Muscle layer of duodenum (tissue), 2 donors: Measurements from ENCODE around the gene FAM89A.

Experiments
- H3K27ac ChIP-seq: one replicate; pipeline ENCODE4 v1.7.0; 2013; ENCODE audit warnings: mild to moderate bottlenecking, low read length
- H3K27me3 ChIP-seq: one replicate; pipeline ENCODE4 v1.7.0; 2013; ENCODE audit warnings: low read depth, mild to moderate bottlenecking, control low read depth, low read length
- H3K36me3 ChIP-seq, 2 donors: one replicate each; pipeline ENCODE4 v1.7.0; 2013; ENCODE audit warnings: low read length in 2 of 2, control low read depth in 1 of 2, mild to moderate bottlenecking in 1 of 2; ENCODE audit not compliant: insufficient read depth in 2 of 2, control insufficient read depth in 1 of 2
- H3K4me1 ChIP-seq, 2 donors: one replicate each; pipeline ENCODE4 v1.7.0; 2013; ENCODE audit warnings: low read length in 2 of 2, mild to moderate bottlenecking in 2 of 2, control low read depth in 1 of 2, moderate library complexity in 1 of 2; ENCODE audit not compliant: insufficient read depth in 2 of 2, control insufficient read depth in 1 of 2
- H3K4me3 ChIP-seq, 2 donors: one replicate each; pipeline ENCODE4 v1.7.0; 2013; ENCODE audit warnings: low read length in 2 of 2, low read depth in 1 of 2, mild to moderate bottlenecking in 1 of 2
- H3K9me3 ChIP-seq, 2 donors: one replicate each; pipeline ENCODE4 v1.7.0; 2013; ENCODE audit warnings: low read length in 2 of 2, control low read depth in 1 of 2, mild to moderate bottlenecking in 1 of 2; ENCODE audit not compliant: control insufficient read depth in 1 of 2
- donor health status: healthy.

FAM89A gene

GRCh38 chr1:231070758-231071444 is 30.8 kb upstream of the FAM89A start:
- Histone ChIP-seq H3K27ac (no peak overlapping the region), H3K4me1 (no peaks in the 10 kb centered on the region), H3K27me3 (no peaks in the 10 kb centered on the region), H3K36me3 (no peaks in the 10 kb centered on the region), H3K9me3 (no peaks in the 10 kb centered on the region), H3K4me3 (no peak overlapping the region)

GRCh38 chr1:231069333-231069732 is 29.3 kb upstream of the FAM89A start:
- Histone ChIP-seq H3K27ac (no peak overlapping the region), H3K4me3 (no peak overlapping the region), H3K4me1 (no peaks in the 10 kb centered on the region), H3K9me3 (no peaks in the 10 kb centered on the region), H3K27me3 (no peaks in the 10 kb centered on the region), H3K36me3 (no peaks in the 10 kb centered on the region)

GRCh38 chr1:231068762-231069161 is 28.7 kb upstream of the FAM89A start:
- no peaks in the 10 kb centered on the region for H3K36me3 ChIP-seq
- H3K27me3 ChIP-seq, result no peaks in the 10 kb centered on the region
- H3K4me1 ChIP-seq, result no peaks in the 10 kb centered on the region
- no peak overlapping the region for H3K27ac ChIP-seq
- H3K4me3 ChIP-seq, result no peak overlapping the region
- H3K9me3 ChIP-seq, result no peaks in the 10 kb centered on the region

- H3K9me3 ChIP-seq, result no peaks in the 10 kb centered on the region
- no peak overlapping the region for H3K4me3 ChIP-seq
- H3K27me3 ChIP-seq, result no peaks in the 10 kb centered on the region
- H3K4me1 ChIP-seq, result no peaks in the 10 kb centered on the region
- no peak overlapping the region for H3K27ac ChIP-seq
- H3K36me3 ChIP-seq, result no peaks in the 10 kb centered on the region
Measured at GRCh38 chr1:231065510-231066241, 25.6 kb upstream of the FAM89A start.

GRCh38 chr1:231064418-231064817 is 24.4 kb upstream of the FAM89A start:
- Histone ChIP-seq H3K4me1 (no peaks in the 10 kb centered on the region), H3K27ac (no peak overlapping the region), H3K36me3 (no peaks in the 10 kb centered on the region), H3K9me3 (no peaks in the 10 kb centered on the region), H3K27me3 (no peaks in the 10 kb centered on the region), H3K4me3 (no peak overlapping the region)

GRCh38 chr1:231063331-231063730 is 23.3 kb upstream of the FAM89A start:
- H3K27ac ChIP-seq, result no peak overlapping the region
- no peaks in the 10 kb centered on the region for H3K27me3 ChIP-seq
- no peaks in the 10 kb centered on the region for H3K9me3 ChIP-seq
- no peak overlapping the region for H3K4me3 ChIP-seq
- no peaks in the 10 kb centered on the region for H3K36me3 ChIP-seq
- no peaks in the 10 kb centered on the region for H3K4me1 ChIP-seq

- no peak overlapping the region for H3K27ac ChIP-seq
- no peaks in the 10 kb centered on the region for H3K36me3 ChIP-seq
- H3K27me3 ChIP-seq, result no peaks in the 10 kb centered on the region
- H3K4me3 ChIP-seq, result no peak overlapping the region
- no peaks in the 10 kb centered on the region for H3K4me1 ChIP-seq
- H3K9me3 ChIP-seq, result no peaks in the 10 kb centered on the region
Measured at GRCh38 chr1:231062500-231063270, 22.6 kb upstream of the FAM89A start.

GRCh38 chr1:231059566-231060193 is 19.6 kb upstream of the FAM89A start:
- no peaks in the 10 kb centered on the region for H3K9me3 ChIP-seq

GRCh38 chr1:231058416-231059109 is 18.5 kb upstream of the FAM89A start:
- Histone ChIP-seq H3K27ac (no peak overlapping the region), H3K4me3 (no peak overlapping the region), H3K4me1 (no peaks in the 10 kb centered on the region), H3K9me3 (no peaks in the 10 kb centered on the region), H3K27me3 (no peaks in the 10 kb centered on the region), H3K36me3 (no peaks in the 10 kb centered on the region)

More at GRCh38 chr1:231059566-231060193, 19.6 kb upstream of the FAM89A start:
- Histone ChIP-seq H3K27me3 (no peaks in the 10 kb centered on the region), H3K36me3 (no peaks in the 10 kb centered on the region), H3K4me1 (no peaks in the 10 kb centered on the region), H3K27ac (no peak overlapping the region), H3K4me3 (no peak overlapping the region)

- no peaks in the 10 kb centered on the region for H3K9me3 ChIP-seq
- H3K27ac ChIP-seq, result no peak overlapping the region
- H3K4me1 ChIP-seq, result peaks cover 0 to 5% of the 10 kb centered on the region in 2 donors
- H3K4me3 ChIP-seq, result no peak overlapping the region
- no peaks in the 10 kb centered on the region for H3K27me3 ChIP-seq
- H3K36me3 ChIP-seq, result no peaks in the 10 kb centered on the region
Measured at GRCh38 chr1:231057410-231057809, 17.4 kb upstream of the FAM89A start.
